Amniotic epithelial cell (primary cell): ENCODE results near the gene RANBP1.
A peak's percentile ranks its signal among the peaks of the same experiment; 100 is the strongest.

Experiments
- DNase-seq: peaks from one replicate; pipeline ENCODE4 v3.0.0-alpha.2; 2010; ENCODE audit warnings: low read depth

The RANBP1 gene

DNA sequence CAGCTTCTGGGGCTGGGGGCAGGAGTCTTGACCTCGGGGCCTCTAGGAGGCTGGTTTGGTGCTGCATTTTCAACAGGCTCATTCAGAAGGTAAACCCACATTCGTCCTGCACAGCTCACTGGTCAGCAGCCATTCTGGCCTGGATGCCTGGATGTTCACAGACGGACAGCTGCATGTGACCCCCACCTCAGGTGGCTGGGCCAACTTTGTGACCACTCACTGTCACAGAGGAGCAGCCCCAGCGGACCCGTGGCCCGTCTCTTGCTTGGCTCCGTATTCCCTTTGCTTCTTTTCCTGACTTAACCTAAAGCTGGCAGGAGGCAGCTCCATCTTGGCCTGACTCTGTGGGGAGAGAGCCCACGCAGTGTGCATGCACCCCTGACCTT, 27.6 kb upstream of the RANBP1 start:
- no peak for DNase-seq

GRCh38 chr22:20089226-20089976, 26.5 kb upstream of the RANBP1 start:
- DNase-seq: no peak

- DNase-seq: peak; percentile 19
These were observed 25.8 kb upstream of the RANBP1 start for GRCh38 chr22:20089977-20090729.

- DNase-seq: no peak
These were observed 25.1 kb upstream of the RANBP1 start for GRCh38 chr22:20090730-20091240.

DNA sequence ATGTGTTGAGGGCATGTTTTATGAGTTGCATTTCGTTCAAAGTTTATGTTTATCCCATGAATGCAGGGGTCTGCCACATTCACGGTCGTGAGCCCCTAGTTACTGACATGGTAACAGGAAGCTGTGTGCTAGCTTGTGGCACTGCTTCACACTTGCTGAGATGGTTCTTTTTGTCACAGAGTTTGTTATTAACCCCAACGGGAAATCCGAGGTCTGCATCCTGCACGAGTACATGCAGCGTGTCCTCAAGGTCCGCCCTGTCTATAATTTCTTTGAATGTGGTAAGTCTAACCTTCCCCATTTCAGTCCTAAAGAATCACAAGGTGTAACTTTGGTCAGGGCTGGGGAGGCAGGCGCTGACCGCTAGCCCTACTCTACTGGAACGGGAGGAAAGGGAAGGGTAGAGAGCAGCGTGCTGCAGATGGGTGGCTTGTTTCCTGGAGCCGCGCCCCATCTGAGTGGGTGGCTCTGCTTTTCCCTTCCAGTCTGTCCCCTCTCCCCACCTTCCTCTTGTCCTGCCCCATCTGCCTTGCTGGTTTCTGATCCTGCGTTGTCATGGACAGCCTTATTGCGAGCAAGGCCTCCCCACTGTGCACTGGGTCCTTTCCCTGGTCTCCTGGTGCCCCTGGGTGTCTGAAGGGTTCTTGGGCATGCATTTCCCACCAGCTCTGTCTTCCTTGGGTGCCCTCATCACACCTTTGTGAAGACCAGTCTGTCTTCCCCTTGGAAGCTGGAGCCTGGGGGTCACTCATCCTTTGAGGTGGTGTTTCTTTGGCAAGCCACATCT, 24.0 kb upstream of the RANBP1 start:
- DNase-seq: no peak

- no peak for DNase-seq
These were observed 23.4 kb upstream of the RANBP1 start for GRCh38 chr22:20092477-20092854.

- no peak for DNase-seq
These were observed 22.3 kb upstream of the RANBP1 start for GRCh38 chr22:20093418-20094196.

GRCh38 chr22:20094197-20094807, 21.6 kb upstream of the RANBP1 start:
- no peak for DNase-seq

DNA sequence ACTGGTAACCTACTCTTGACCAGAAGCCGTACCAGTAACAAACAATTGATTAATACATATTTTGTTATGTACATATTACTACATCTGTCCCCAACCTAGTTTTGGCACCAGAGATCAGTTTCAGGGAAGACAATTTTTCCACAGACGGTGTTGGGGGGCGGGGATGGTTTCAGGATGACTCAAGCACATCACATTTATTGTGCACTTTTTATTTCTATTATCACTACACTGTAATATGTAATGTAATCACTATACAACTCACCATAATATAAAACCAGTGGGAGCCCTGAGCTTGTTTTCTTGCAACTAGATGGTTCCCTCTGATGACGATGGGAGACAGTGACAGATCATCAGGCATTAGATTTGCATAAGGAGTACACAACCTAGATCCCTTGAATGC, 20.4 kb upstream of the RANBP1 start:
- no peak for DNase-seq

GRCh38 chr22:20096574-20097420, 19.1 kb upstream of the RANBP1 start:
- no peak for DNase-seq

- no peak for DNase-seq
These were observed 16.7 kb upstream of the RANBP1 start for GRCh38 chr22:20099099-20099711.

DNA sequence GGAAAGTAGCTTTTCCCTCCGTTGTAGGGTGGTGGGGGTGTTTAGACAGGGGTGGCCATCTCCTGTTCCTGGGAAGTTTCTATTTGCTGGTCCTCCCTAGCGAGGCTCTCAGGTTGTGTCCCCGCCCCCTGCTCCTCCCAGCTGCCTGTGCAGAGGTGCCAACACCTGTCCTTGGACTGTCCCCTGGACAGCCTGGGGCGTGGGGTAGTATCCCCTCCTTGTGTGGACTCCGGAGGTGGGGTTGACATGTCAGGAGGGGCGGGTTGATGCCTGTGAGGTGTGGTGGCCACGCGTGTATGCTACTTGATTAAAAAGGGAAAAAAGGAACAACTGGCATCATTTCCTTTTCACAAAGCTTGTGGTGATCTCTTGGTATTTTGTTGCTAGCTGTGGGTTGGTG, 14.3 kb upstream of the RANBP1 start:
- no peak for DNase-seq

- no peak for DNase-seq
These were observed 13.6 kb upstream of the RANBP1 start for GRCh38 chr22:20102203-20102780.

- DNase-seq: no peak
These were observed 10.3 kb upstream of the RANBP1 start for GRCh38 chr22:20105456-20106204.

DNA sequence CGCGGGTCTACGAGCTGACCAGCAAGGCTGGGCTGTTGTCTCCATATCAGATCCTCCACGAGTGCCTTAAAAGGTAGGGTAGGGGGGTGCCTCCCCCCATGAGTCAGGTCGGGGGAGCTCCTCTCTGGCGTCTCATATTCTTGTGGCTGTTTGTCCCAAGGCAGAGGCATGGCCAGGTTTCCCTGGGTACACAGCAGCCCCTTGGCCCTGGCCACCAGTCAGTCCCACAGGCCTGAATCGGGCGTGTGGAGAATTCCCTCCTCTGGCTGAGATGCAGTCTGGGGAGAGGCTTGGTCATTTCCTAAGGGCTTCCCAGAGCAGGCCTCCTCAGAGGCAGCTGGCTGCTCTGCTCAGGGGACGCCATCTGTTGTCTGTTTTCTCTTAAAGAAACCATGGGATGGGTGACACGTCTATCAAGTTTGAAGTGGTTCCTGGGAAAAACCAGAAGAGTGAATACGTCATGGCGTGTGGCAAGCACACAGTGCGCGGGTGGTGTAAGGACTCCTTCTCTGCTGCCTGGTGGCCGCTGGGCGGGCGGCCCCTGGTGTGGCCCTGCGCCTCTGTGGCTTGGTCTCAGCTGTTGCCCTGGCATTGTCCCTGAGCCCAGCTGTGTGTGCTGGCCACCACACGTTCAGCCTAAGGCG, 9.6 kb upstream of the RANBP1 start:
- no peak for DNase-seq

DNA sequence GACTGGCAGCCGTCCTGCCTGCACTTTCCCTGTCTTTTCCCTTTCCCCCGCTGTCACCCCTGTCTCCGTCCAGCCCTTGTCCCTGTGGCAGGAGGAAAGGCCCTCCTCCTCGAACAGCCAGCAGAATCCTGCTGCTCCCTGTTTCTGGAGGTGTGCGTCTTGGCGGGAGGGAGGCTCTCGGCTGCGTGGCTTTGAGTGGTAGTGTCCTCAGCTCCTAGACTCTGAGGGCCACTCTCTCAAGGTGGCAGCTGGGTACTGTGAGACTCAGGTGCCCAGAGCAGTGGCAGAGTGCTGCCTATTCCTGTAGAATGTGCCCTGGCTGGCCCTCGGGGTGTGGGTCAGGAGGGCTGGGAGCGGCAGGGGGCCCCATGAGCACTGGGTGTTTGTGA, 9.1 kb upstream of the RANBP1 start:
- DNase-seq: no peak

DNA sequence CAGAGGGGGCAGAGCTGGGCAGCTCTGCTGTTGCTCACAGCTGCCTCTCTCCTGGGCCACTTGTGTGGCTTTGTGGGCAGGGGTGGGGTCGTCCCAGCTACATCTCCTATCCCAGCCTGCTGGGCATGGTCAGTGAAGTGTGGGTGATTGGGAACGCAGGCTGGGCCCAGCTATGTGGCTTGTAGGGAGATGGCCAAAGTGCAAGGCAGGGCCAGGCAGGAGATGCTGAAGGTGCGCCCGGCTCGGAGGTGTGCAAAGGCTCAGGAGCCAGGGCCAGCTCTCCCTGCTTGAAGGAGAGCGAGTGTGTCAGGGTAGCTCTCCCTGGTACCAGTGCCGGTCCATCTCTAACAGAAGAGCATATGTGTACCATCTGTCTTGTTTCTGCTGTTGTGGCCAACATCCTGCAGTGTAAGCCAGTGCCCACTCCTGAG, 8.4 kb upstream of the RANBP1 start:
- DNase-seq: no peak
